Measurements from ENCODE around the gene CEP104.

Gene CEP104

DNA sequence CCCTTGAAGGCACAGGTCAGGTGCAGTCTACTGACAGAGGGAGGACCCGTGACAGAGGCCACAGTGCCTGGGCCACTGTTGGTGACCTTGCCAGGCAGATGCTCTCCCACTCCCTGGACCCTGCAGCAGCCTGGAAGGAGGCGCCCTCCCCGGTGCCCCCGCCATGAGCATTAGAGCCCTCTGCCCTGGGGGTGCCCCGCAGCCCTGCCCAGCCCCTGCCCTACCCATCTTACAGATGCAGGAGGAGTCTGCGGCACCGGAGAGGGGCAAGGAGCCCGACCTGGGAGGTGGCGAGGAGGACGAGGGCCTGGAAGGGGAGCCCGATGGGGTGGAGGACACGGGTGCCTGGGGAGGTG is 94.2 kb downstream of the CEP104 start:
- DNase-seq (no peak), ATAC-seq (no peak)

GRCh38 chr1:3762151-3762872 is 94.7 kb downstream of the CEP104 start:
- DNase-seq (no peak), ATAC-seq (no peak)

Data from stimulated activated naive CD8-positive, alpha-beta T cell treated with anti-CD3 and anti-CD28 coated beads, Interleukin-15, Interleukin-2, amounts not matched to agents 100 U/mL and 50 U/mL, for 24 hours (primary cell).